ENCODE data around the gene CCDC90B. TPM values are rescaled to one million over a fixed set of nuclear protein-coding genes. Genes with fewer than 3 reads are reported as not detected.

Gene CCDC90B
- total RNA-seq, 1 donor from 2014 or later, result 37.2 TPM

GRCh38 chr11:83252266-83252665 lies 33.9 kb downstream of the CCDC90B start:
- ATAC-seq (no peak), DNase-seq (ENCODE audit: low spot score) (no peak)
- intact Hi-C loops (cut with DNase I), result no loop called here

GRCh38 chr11:83249972-83250593 lies 36.1 kb downstream of the CCDC90B start:
- DNase-seq (ENCODE audit: low spot score) (no peak), ATAC-seq (no peak)
- intact Hi-C loops (cut with DNase I), result no loop called here

GRCh38 chr11:83249445-83249844 lies 36.7 kb downstream of the CCDC90B start:
- intact Hi-C loops (cut with DNase I), result no loop called here
- ATAC-seq, result no peak
- no peak for DNase-seq (ENCODE audit: low spot score)

- DNase-seq (ENCODE audit: low spot score), result no peak
- no peak for ATAC-seq
- intact Hi-C loops (cut with DNase I), result no loop called here
These were observed 44.7 kb downstream of the CCDC90B start for GRCh38 chr11:83241291-83241946.

GRCh38 chr11:83238111-83238510 lies 48.1 kb downstream of the CCDC90B start:
- intact Hi-C loops (cut with DNase I), result no loop called here
- DNase-seq (ENCODE audit: low spot score), result no peak
- ATAC-seq, result no peak

- ATAC-seq (no peak), DNase-seq (ENCODE audit: low spot score) (no peak)
- intact Hi-C loops (cut with DNase I), result no loop called here
These were observed 50.3 kb downstream of the CCDC90B start for GRCh38 chr11:83235825-83236224.

- intact Hi-C loops (cut with DNase I), result no loop called here
- DNase-seq (ENCODE audit: low spot score), result no peak
- ATAC-seq, result no peak
These were observed 62.7 kb downstream of the CCDC90B start for GRCh38 chr11:83223457-83223856.

- intact Hi-C loops (cut with DNase I), result no loop called here
- no peak for ATAC-seq
These were observed 63.7 kb downstream of the CCDC90B start for GRCh38 chr11:83222499-83222898.

GRCh38 chr11:83221694-83222093 lies 64.5 kb downstream of the CCDC90B start:
- no peak for DNase-seq (ENCODE audit: low spot score)
- ATAC-seq, result no peak
- intact Hi-C loops (cut with DNase I), result no loop called here

More at GRCh38 chr11:83222499-83222898, 63.7 kb downstream of the CCDC90B start:
- DNase-seq (ENCODE audit: low spot score), result no peak

- intact Hi-C loops (cut with DNase I), result no loop called here
- DNase-seq (ENCODE audit: low spot score) (no peak), ATAC-seq (no peak)
These were observed 65.9 kb downstream of the CCDC90B start for GRCh38 chr11:83220260-83220659.

- no peak for ATAC-seq
- intact Hi-C loops (cut with DNase I), result no loop called here
- no peak for DNase-seq (ENCODE audit: low spot score)
These were observed 67.1 kb downstream of the CCDC90B start for GRCh38 chr11:83219095-83219494.

Other genes with a start within 250 kb of the CCDC90B start
- 57.1 TPM for gene RAB30, start 214.5 kb downstream of the CCDC90B start, total RNA-seq
- 84.4 TPM for gene PCF11, start 129.2 kb downstream of the CCDC90B start, total RNA-seq
- gene ANKRD42, start 92.7 kb downstream of the CCDC90B start, total RNA-seq, result 10.7 TPM